SIG-M5 (cell line): ENCODE data around the gene ZMYND8.
"Not testable (repeated sequence)": the region's sequence is repeated elsewhere in the genome, so short reads cannot be mapped to it uniquely, and the experiment has no call there.

ENCODE experiments used
- DNase-seq: peaks from one replicate; lab custom pipeline; 2025; lab: John Stamatoyannopoulos, UW

ZMYND8 gene

GRCh38 chr20:47370850-47371782 is 14.6 kb upstream of the ZMYND8 start:
- no peak for DNase-seq

- DNase-seq = no peak
Observed at GRCh38 chr20:47370214-47370613, 13.7 kb upstream of the ZMYND8 start.

- DNase-seq = no peak
Observed at GRCh38 chr20:47368301-47368700, 11.8 kb upstream of the ZMYND8 start.

- DNase-seq = not testable (repeated sequence)
Observed at GRCh38 chr20:47366301-47366700, 9.8 kb upstream of the ZMYND8 start.

- DNase-seq = no peak
Observed at GRCh38 chr20:47365023-47365764, 8.7 kb upstream of the ZMYND8 start.

- DNase-seq = no peak
Observed at GRCh38 chr20:47362361-47363219, 6.1 kb upstream of the ZMYND8 start.

- DNase-seq = no peak
Observed at GRCh38 chr20:47361057-47361915, 4.8 kb upstream of the ZMYND8 start.

- no peak for DNase-seq
Observed at GRCh38 chr20:47360297-47361056, 4.0 kb upstream of the ZMYND8 start.

GRCh38 chr20:47359530-47360296 is 3.2 kb upstream of the ZMYND8 start:
- no peak for DNase-seq

- no peak for DNase-seq
Observed at GRCh38 chr20:47358672-47359529, 2.4 kb upstream of the ZMYND8 start.

- DNase-seq = no peak
Observed at GRCh38 chr20:47358039-47358671, 1.7 kb upstream of the ZMYND8 start.

GRCh38 chr20:47357296-47358038 is 968 bp upstream of the ZMYND8 start:
- DNase-seq = no peak

GRCh38 chr20:47356220-47356525 is 326 bp downstream of the ZMYND8 start:
- DNase-seq = no peak

- no peak for DNase-seq
Observed at GRCh38 chr20:47355489-47356219, 845 bp downstream of the ZMYND8 start.

GRCh38 chr20:47354714-47355488 is 1.6 kb downstream of the ZMYND8 start:
- DNase-seq = no peak

GRCh38 chr20:47354464-47354713 is 2.1 kb downstream of the ZMYND8 start:
- DNase-seq = no peak
